Tibial nerve (tissue), 4 donors: ENCODE results near the gene ASCL5.

Experiments used
- EP300 ChIP-seq, 2 donors: sonication (generic); formaldehyde crosslinking; IDR thresholded peaks; one replicate each; pipeline ENCODE4 v1.6.1; 2017; ENCODE audit warnings: antibody characterized with exemption in 2 of 2, mild to moderate bottlenecking in 1 of 2
- POLR2A ChIP-seq, 2 donors: fragments of 450-650 bp; IDR thresholded peaks; one replicate each; pipeline ENCODE4 v1.6.1; 2017; ENCODE audit warnings: antibody characterized with exemption in 2 of 2, mild to moderate bottlenecking in 2 of 2, moderate library complexity in 2 of 2
- TF ChIP-seq, protein P1 (sequence below), 5 experiments: fragments of 200-600 bp in 3 of 5; fragments of 450-650 bp in 2 of 5; sonication (generic) in 3 of 5; IDR thresholded peaks; one replicate each; pipeline ENCODE4 v1.5.1; 2016 to 2019; ENCODE audit warnings: antibody characterized with exemption in 5 of 5, mild to moderate bottlenecking in 3 of 5, moderate library complexity in 2 of 5

DNA sequence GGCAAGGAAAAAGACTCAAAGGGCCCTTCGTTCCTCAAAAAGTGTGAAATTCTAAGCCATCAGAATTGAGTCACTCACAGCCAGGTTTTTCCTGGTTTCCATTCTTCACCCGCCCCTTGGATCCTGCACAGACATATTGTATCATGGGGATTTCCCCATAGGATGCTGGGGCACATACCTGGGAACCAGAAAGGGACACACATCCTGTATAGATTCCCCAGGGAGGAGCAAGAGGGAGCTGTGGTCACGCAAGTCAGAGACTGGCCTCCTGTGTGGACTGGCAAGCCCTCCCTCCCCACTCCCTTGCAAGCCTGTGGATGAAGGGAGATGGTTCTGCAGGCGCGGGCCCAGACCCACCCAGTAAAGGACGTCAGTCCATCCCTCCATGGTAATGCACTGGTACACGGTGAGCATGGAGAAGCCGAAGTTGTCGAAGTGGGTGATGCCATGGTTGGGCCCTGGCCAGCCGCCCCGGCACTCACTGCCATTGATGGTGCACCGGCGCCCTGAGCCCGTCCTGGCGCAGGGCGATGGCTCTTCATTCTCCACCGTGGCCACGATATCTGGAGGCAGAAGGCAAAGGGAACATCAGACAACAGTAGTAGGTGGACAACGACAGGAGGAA lies 38.0 kb downstream of the ASCL5 start:
- TF ChIP-seq EP300 (IDR thresholded peaks at IDR 0.05) (no peak), POLR2A (IDR thresholded peaks at IDR 0.05) (no peak)
- TF ChIP-seq, protein P1, sequence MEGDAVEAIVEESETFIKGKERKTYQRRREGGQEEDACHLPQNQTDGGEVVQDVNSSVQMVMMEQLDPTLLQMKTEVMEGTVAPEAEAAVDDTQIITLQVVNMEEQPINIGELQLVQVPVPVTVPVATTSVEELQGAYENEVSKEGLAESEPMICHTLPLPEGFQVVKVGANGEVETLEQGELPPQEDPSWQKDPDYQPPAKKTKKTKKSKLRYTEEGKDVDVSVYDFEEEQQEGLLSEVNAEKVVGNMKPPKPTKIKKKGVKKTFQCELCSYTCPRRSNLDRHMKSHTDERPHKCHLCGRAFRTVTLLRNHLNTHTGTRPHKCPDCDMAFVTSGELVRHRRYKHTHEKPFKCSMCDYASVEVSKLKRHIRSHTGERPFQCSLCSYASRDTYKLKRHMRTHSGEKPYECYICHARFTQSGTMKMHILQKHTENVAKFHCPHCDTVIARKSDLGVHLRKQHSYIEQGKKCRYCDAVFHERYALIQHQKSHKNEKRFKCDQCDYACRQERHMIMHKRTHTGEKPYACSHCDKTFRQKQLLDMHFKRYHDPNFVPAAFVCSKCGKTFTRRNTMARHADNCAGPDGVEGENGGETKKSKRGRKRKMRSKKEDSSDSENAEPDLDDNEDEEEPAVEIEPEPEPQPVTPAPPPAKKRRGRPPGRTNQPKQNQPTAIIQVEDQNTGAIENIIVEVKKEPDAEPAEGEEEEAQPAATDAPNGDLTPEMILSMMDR (IDR thresholded peaks at IDR 0.05): no peak
